Kidney (tissue), 14 donors: ENCODE results near the gene PLEKHS1. TPM values are rescaled to one million over a fixed set of nuclear protein-coding genes. Genes with fewer than 3 reads are reported as not detected.
"Not testable (repeated sequence)": the region's sequence is repeated elsewhere in the genome, so short reads cannot be mapped to it uniquely, and the experiment has no call there.

Experiments
- DNase-seq, 5 donors: peaks; one replicate each; pipeline ENCODE4 v3.0.0-alpha.2; 2013 to 2020
- FAIRE-seq: peaks from 2 replicates; lab custom pipeline; 2012; peaks lifted over from hg19 to GRCh38; lab: Jason Lieb, UNC
- H3K27ac ChIP-seq, 2 donors: one replicate each; pipeline ENCODE4 v1.7.0; 2013; ENCODE audit warnings: low read depth in 2 of 2, low read length in 2 of 2, inconsistent platforms in 1 of 2
- H3K27me3 ChIP-seq: one replicate; pipeline ENCODE4 v1.7.1; 2013; ENCODE audit warnings: low read length, inconsistent platforms; ENCODE audit not compliant: control insufficient read depth, insufficient read depth
- H3K36me3 ChIP-seq, 3 donors: one replicate each; pipeline versions ENCODE4 v1.7.0 to v1.7.1; 2013; ENCODE audit warnings: low read length in 3 of 3, control low read depth in 1 of 3, inconsistent platforms in 1 of 3; ENCODE audit not compliant: insufficient read depth in 3 of 3, control insufficient read depth in 2 of 3
- H3K4me1 ChIP-seq, 3 donors: one replicate each; pipeline versions ENCODE4 v1.7.0 to v1.7.1; 2013; ENCODE audit warnings: low read length in 3 of 3, inconsistent platforms in 1 of 3, low read depth in 1 of 3; ENCODE audit not compliant: control insufficient read depth in 2 of 3, insufficient read depth in 2 of 3
- H3K4me3 ChIP-seq, 3 donors: one replicate each; pipeline versions ENCODE4 v1.7.0 to v1.8.1; 2013; ENCODE audit warnings: low read length in 3 of 3, control low read depth in 1 of 3, inconsistent platforms in 1 of 3
- H3K9ac ChIP-seq, 3 donors: one replicate each; pipeline versions ENCODE4 v1.7.0 to v1.7.1; 2013; ENCODE audit warnings: low read length in 3 of 3, control low read depth in 1 of 3, inconsistent platforms in 1 of 3
- H3K9me3 ChIP-seq, 3 donors: one replicate each; pipeline versions ENCODE4 v1.7.0 to v1.7.1; 2013; ENCODE audit warnings: low read length in 3 of 3, control low read depth in 1 of 3, inconsistent platforms in 1 of 3; ENCODE audit not compliant: control insufficient read depth in 2 of 3, insufficient read depth in 1 of 3
- CTCF ChIP-seq: IDR thresholded peaks from 3 replicates; pipeline ENCODE4 v1.5.1; 2012; ENCODE audit warnings: mild to moderate bottlenecking, moderate library complexity, borderline replicate concordance; ENCODE audit not compliant: insufficient read depth; ENCODE audit errors: extremely low read depth
- intact Hi-C: fragments of 100-400 bp; cut with DNase I; formaldehyde crosslinking; loops from one replicate; pipeline ENCODE4 v1.11.1; 2022
- polyA plus RNA-seq: library from polyadenylated mRNA; stranded (reverse); fragments of 350-450 nt; fragmentation: Illumina TruSeq; extraction: RNeasy Lipid Tissue Mini Kit (QIAGEN cat#74804); gene quantifications from one replicate; pipeline ENCODE4 v1.2.3, GENCODE V29; 2014; ENCODE audit warnings: low read depth, low replicate concordance; ENCODE audit not compliant: insufficient read depth
- total RNA-seq: library from RNA; stranded (reverse); fragmentation: NEBNext Ultra II Directional; extraction: Animal tissue kit (Norgen Biotek cat#: 25700); gene quantifications from one replicate; pipeline ENCODE4 v1.2.1, GENCODE V29; 2021
- donor health status: control.
- donor health status: control.
- donor health status: control.
- donor health status: control.
- donor health status: control.
- donor health status: DM: yes; HTN: yes; CAD: no.
- donor health status: Normal renal cell carcinoma (clear cell type).

Gene PLEKHS1
- total and polyA plus RNA-seq, 2 donors from 2014 or later, result 0.17 to 0.41 TPM

GRCh38 chr10:113819989-113820388 lies 68.5 kb downstream of the PLEKHS1 start:
- DNase-seq, result no peak
- Histone ChIP-seq H3K9ac (no peak overlapping the region), H3K4me3 (no peak overlapping the region), H3K36me3 (no peaks in the 10 kb centered on the region), H3K27me3 (no peaks in the 10 kb centered on the region), H3K27ac (no peak overlapping the region), H3K9me3 (no peaks in the 10 kb centered on the region), H3K4me1 (no peaks in the 10 kb centered on the region)
- FAIRE-seq, result no peak
- no peak for TF ChIP-seq CTCF
- intact Hi-C loops, result no loop called here

GRCh38 chr10:113820507-113820906 lies 69.0 kb downstream of the PLEKHS1 start:
- TF ChIP-seq CTCF, result no peak
- H3K27ac ChIP-seq, result no peak overlapping the region

DNA sequence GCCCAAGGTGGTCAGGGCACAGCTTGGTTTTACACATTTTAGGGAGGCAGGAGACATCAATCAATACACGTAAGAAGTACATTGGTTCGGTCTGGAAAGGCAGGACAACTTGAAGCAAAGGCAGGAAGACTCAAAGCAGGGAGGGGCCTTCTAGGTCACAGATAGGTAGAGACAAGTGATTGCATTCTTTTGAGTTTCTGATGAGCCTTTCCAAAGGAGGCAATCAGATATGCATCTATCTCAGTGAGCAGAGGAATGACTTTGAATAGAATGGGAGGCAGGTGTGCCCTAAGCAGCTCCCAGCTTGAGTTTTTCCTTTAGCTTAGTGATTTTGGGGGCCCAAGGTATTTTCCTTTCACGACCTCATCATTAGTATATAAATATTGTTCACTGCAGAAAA lies 69.8 kb downstream of the PLEKHS1 start:
- H3K4me3 ChIP-seq, H3K4me1 ChIP-seq, H3K27me3 ChIP-seq, intact Hi-C loops, DNase-seq, H3K9ac ChIP-seq, FAIRE-seq, H3K27ac ChIP-seq, H3K36me3 ChIP-seq, H3K9me3 ChIP-seq: not testable (repeated sequence)

More at GRCh38 chr10:113820507-113820906, 69.0 kb downstream of the PLEKHS1 start:
- Histone ChIP-seq H3K9me3 (no peaks in the 10 kb centered on the region), H3K4me3 (no peak overlapping the region), H3K4me1 (no peaks in the 10 kb centered on the region), H3K36me3 (no peaks in the 10 kb centered on the region), H3K9ac (no peak overlapping the region), H3K27me3 (no peaks in the 10 kb centered on the region)
- FAIRE-seq (no peak), DNase-seq (no peak)
- intact Hi-C loops, result no loop called here

GRCh38 chr10:113822174-113822573 lies 70.7 kb downstream of the PLEKHS1 start:
- FAIRE-seq (no peak), DNase-seq (no peak)
- intact Hi-C loops, result no loop called here
- H3K27me3 ChIP-seq, result no peaks in the 10 kb centered on the region
- H3K9ac ChIP-seq, result no peak overlapping the region
- no peak overlapping the region for H3K27ac ChIP-seq
- H3K4me3 ChIP-seq, result no peak overlapping the region
- H3K36me3 ChIP-seq, result no peaks in the 10 kb centered on the region
- TF ChIP-seq CTCF, result no peak
- no peaks in the 10 kb centered on the region for H3K9me3 ChIP-seq
- H3K4me1 ChIP-seq, result no peaks in the 10 kb centered on the region
